Astrocyte (in vitro differentiated cells and primary cell): ENCODE measurements around the gene C1orf50. TPM values are rescaled to one million over a fixed set of nuclear protein-coding genes. Genes with fewer than 3 reads are reported as not detected.
A peak's percentile ranks its signal among the peaks of the same experiment; 100 is the strongest.

Experiments used
- DNase-seq: peaks from one replicate; pipeline ENCODE4 v3.0.0-alpha.2; 2010; ENCODE audit warnings: low read depth
- FAIRE-seq: peaks from 2 replicates; lab custom pipeline; 2011; peaks lifted over from hg19 to GRCh38; lab: Jason Lieb, UNC
- H2AFZ ChIP-seq: 2 replicates; pipeline ENCODE4 v1.6.0; 2012; ENCODE audit warnings: low read depth, low read length, inconsistent platforms
- H3K27ac ChIP-seq: 2 replicates; pipeline ENCODE4 v1.5.1; 2011; ENCODE audit warnings: low read depth, low read length, inconsistent platforms
- H3K27me3 ChIP-seq: 2 replicates; pipeline ENCODE4 v1.6.0; 2011; ENCODE audit warnings: low read length, inconsistent platforms; ENCODE audit not compliant: insufficient read depth
- H3K36me3 ChIP-seq: 2 replicates; pipeline ENCODE4 v1.5.1; 2011; ENCODE audit warnings: low read length, inconsistent platforms; ENCODE audit not compliant: insufficient read depth
- H3K4me1 ChIP-seq: 2 replicates; pipeline ENCODE4 v1.5.1; 2011; ENCODE audit warnings: low read length, inconsistent platforms; ENCODE audit not compliant: insufficient read depth
- H3K4me2 ChIP-seq: 2 replicates; pipeline ENCODE4 v1.6.0; 2012; ENCODE audit warnings: low read length, inconsistent platforms
- H3K4me3 ChIP-seq: 2 replicates; pipeline ENCODE4 v1.5.1; 2011; ENCODE audit warnings: low read depth, mild to moderate bottlenecking, low read length, inconsistent platforms; ENCODE audit not compliant: insufficient read depth
- H3K79me2 ChIP-seq: 2 replicates; pipeline ENCODE4 v1.6.0; 2012; ENCODE audit warnings: mild to moderate bottlenecking, low read length, inconsistent platforms; ENCODE audit not compliant: insufficient read depth
- H3K9ac ChIP-seq: 2 replicates; pipeline ENCODE4 v1.6.0; 2012; ENCODE audit warnings: mild to moderate bottlenecking, low read length, inconsistent platforms
- H3K9me3 ChIP-seq: 2 replicates; pipeline ENCODE4 v1.5.1; 2012; ENCODE audit warnings: low read depth, mild to moderate bottlenecking, low read length, inconsistent platforms; ENCODE audit not compliant: insufficient read depth
- H4K20me1 ChIP-seq: 2 replicates; pipeline ENCODE4 v1.6.0; 2012; ENCODE audit warnings: low read length, inconsistent platforms; ENCODE audit not compliant: insufficient read depth
- H3K27ac Mint-ChIP-seq: one replicate; pipeline ENCODE4 v1.8.0; 2021; ENCODE audit warnings: mild to moderate bottlenecking, mixed read lengths; ENCODE audit not compliant: unreplicated experiment
- H3K27me3 Mint-ChIP-seq: one replicate; pipeline ENCODE4 v1.8.0; 2021; ENCODE audit warnings: low read depth, mixed read lengths; ENCODE audit not compliant: unreplicated experiment
- H3K36me3 Mint-ChIP-seq: one replicate; pipeline ENCODE4 v1.8.0; 2021; ENCODE audit warnings: low read depth, mixed read lengths; ENCODE audit not compliant: unreplicated experiment
- H3K4me1 Mint-ChIP-seq: one replicate; pipeline ENCODE4 v1.8.0; 2021; ENCODE audit warnings: low read depth, mixed read lengths; ENCODE audit not compliant: unreplicated experiment
- H3K4me3 Mint-ChIP-seq: one replicate; pipeline ENCODE4 v1.8.0; 2021; ENCODE audit warnings: mild to moderate bottlenecking, moderate library complexity, mixed read lengths; ENCODE audit not compliant: unreplicated experiment
- H3K9me3 Mint-ChIP-seq: one replicate; pipeline ENCODE4 v1.8.0; 2021; ENCODE audit warnings: mild to moderate bottlenecking, mixed read lengths; ENCODE audit not compliant: unreplicated experiment
- EZH2 ChIP-seq: IDR thresholded peaks from 2 replicates; pipeline ENCODE4 v1.6.1; 2012; ENCODE audit warnings: mild to moderate bottlenecking, low read length, inconsistent platforms; ENCODE audit not compliant: insufficient read depth
- total RNA-seq: library from RNA; stranded (reverse); gene quantifications from 2 replicates; pipeline ENCODE4 v1.2.1, GENCODE V29; 2021
- TF ChIP-seq, protein P1 (sequence below): IDR thresholded peaks from 2 replicates; pipeline ENCODE4 v1.5.1; 2011; ENCODE audit warnings: low read depth, mild to moderate bottlenecking, inconsistent platforms, low read length, moderate library complexity; ENCODE audit not compliant: insufficient read depth

C1orf50 gene
- total RNA-seq, 1 donor from 2014 or later, result 9.5 TPM

DNA sequence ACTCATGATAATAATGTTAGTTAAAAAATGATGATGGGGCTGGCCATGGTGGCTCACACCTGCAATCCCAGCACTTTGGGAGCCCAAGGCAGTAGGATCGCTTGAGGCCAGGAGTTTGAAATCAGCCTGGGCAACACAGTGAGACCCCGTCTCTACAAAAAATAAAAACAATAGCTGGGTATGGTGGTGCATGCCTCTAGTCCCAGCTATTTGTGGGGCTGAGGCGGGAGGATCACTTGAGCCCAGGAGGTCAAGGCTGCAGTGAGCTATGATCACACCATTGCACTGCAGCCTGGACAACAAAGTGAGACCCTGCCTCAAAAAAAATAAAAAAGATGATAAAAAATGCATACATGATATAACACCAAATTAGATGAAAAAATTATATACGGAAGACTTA is 5.5 kb upstream of the C1orf50 start:
- no peaks in the 10 kb centered on the region for H3K27me3 Mint-ChIP-seq
- H3K36me3 ChIP-seq, result peaks cover 34% of the 10 kb centered on the region
- FAIRE-seq, result no peak
- H3K4me1 ChIP-seq, result peaks cover 9% of the 10 kb centered on the region
- H3K4me3 Mint-ChIP-seq, result no peak overlapping the region
- no peak overlapping the region for H3K4me2 ChIP-seq
- peaks cover 2% of the 10 kb centered on the region for H3K4me1 Mint-ChIP-seq
- H3K79me2 ChIP-seq, result peaks cover 46% of the 10 kb centered on the region
- H4K20me1 ChIP-seq, result peaks cover 68% of the 10 kb centered on the region
- no peak overlapping the region for H3K9ac ChIP-seq
- TF ChIP-seq, protein P1, sequence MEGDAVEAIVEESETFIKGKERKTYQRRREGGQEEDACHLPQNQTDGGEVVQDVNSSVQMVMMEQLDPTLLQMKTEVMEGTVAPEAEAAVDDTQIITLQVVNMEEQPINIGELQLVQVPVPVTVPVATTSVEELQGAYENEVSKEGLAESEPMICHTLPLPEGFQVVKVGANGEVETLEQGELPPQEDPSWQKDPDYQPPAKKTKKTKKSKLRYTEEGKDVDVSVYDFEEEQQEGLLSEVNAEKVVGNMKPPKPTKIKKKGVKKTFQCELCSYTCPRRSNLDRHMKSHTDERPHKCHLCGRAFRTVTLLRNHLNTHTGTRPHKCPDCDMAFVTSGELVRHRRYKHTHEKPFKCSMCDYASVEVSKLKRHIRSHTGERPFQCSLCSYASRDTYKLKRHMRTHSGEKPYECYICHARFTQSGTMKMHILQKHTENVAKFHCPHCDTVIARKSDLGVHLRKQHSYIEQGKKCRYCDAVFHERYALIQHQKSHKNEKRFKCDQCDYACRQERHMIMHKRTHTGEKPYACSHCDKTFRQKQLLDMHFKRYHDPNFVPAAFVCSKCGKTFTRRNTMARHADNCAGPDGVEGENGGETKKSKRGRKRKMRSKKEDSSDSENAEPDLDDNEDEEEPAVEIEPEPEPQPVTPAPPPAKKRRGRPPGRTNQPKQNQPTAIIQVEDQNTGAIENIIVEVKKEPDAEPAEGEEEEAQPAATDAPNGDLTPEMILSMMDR, result no peak
- no peak for TF ChIP-seq EZH2
- H3K27ac ChIP-seq, result no peak overlapping the region
- H3K36me3 Mint-ChIP-seq, result peaks cover 15% of the 10 kb centered on the region
- no peaks in the 10 kb centered on the region for H3K9me3 Mint-ChIP-seq
- H2AFZ ChIP-seq, result no peak overlapping the region
- H3K4me3 ChIP-seq, result no peak overlapping the region
- no peaks in the 10 kb centered on the region for H3K27me3 ChIP-seq
- H3K27ac Mint-ChIP-seq, result no peak overlapping the region
- no peaks in the 10 kb centered on the region for H3K9me3 ChIP-seq
- no peak for DNase-seq

DNA sequence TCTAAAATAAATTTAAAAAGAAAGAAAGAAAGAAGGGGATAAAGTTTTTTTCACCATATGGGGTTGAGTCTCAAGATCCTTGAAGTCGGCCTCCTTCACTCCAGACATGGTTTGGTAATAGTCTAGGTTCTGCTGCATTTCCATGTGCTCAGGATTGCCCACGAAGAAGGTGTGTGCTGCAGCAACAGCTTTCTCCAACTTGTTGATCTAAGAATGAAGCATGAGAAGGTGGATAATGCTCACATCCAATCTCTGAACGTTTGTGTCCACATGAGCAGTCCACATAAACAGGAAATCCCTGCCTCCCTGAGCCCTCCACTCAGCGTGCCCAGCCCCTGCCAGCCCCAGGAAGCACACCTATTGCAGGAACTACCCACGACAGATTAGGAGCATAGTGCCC is 4.8 kb upstream of the C1orf50 start:
- no peak overlapping the region for H3K27ac Mint-ChIP-seq
- Histone ChIP-seq H3K9me3 (no peaks in the 10 kb centered on the region), H3K27me3 (no peaks in the 10 kb centered on the region), H3K27ac (no peak overlapping the region), H4K20me1 (peaks cover 61% of the 10 kb centered on the region), H3K4me3 (no peak overlapping the region), H3K79me2 (peaks cover 51% of the 10 kb centered on the region), H3K4me1 (peaks cover 9% of the 10 kb centered on the region), H3K9ac (no peak overlapping the region), H3K4me2 (no peak overlapping the region), H3K36me3 (peaks cover 33% of the 10 kb centered on the region), H2AFZ (no peak overlapping the region)
- H3K4me3 Mint-ChIP-seq, result no peak overlapping the region
- no peaks in the 10 kb centered on the region for H3K27me3 Mint-ChIP-seq
- TF ChIP-seq, protein P1, result no peak
- no peak for TF ChIP-seq EZH2
- H3K36me3 Mint-ChIP-seq, result peaks cover 10% of the 10 kb centered on the region
- H3K4me1 Mint-ChIP-seq, result peaks cover 2% of the 10 kb centered on the region
- DNase-seq (no peak), FAIRE-seq (no peak)
- H3K9me3 Mint-ChIP-seq, result no peaks in the 10 kb centered on the region

DNA sequence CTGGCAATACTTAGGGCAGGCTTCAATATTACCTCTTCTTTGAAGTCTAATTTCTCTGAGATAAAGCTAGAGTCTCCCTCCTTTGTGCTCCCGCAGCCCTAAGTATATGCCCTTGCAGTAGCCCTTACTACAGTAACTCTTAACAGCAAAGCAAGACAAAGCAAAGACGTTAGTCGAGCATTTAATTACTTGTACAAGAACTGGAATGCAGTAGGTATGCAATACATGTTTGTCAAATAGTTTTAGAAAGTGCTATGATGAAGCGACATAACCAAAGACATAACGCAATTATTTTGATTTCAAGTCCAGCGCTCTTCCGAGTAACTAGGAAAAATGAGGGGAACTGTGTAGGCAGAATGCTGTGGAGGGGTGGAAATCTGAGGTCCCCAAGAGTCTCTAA is 1.8 kb upstream of the C1orf50 start:
- peak overlapping the region; percentile 73 for H3K27ac ChIP-seq
- H3K9me3 Mint-ChIP-seq, result no peaks in the 10 kb centered on the region
- no peak for DNase-seq
- TF ChIP-seq EZH2, result no peak
- TF ChIP-seq, protein P1, result no peak
- H3K36me3 ChIP-seq, result peaks cover 12% of the 10 kb centered on the region
- peak overlapping the region; percentile 89 for H3K4me2 ChIP-seq
- H3K4me1 ChIP-seq, result peaks cover 17% of the 10 kb centered on the region
- H3K9me3 ChIP-seq, result no peaks in the 10 kb centered on the region
- H4K20me1 ChIP-seq, result peaks cover 41% of the 10 kb centered on the region
- peak overlapping the region; percentile 90 for H3K9ac ChIP-seq
- peaks cover 8% of the 10 kb centered on the region for H3K4me1 Mint-ChIP-seq
- H3K27me3 ChIP-seq, result no peaks in the 10 kb centered on the region
- no peak overlapping the region for H3K4me3 Mint-ChIP-seq
- H3K79me2 ChIP-seq, result peaks cover 78% of the 10 kb centered on the region
- peak overlapping the region; percentile 90 for H3K4me3 ChIP-seq
- peaks cover 4% of the 10 kb centered on the region for H3K36me3 Mint-ChIP-seq
- H2AFZ ChIP-seq, result no peak overlapping the region
- no peak overlapping the region for H3K27ac Mint-ChIP-seq
- H3K27me3 Mint-ChIP-seq, result no peaks in the 10 kb centered on the region
- FAIRE-seq, result no peak
